ENCODE data around the gene LSAMP.

Gene LSAMP

DNA sequence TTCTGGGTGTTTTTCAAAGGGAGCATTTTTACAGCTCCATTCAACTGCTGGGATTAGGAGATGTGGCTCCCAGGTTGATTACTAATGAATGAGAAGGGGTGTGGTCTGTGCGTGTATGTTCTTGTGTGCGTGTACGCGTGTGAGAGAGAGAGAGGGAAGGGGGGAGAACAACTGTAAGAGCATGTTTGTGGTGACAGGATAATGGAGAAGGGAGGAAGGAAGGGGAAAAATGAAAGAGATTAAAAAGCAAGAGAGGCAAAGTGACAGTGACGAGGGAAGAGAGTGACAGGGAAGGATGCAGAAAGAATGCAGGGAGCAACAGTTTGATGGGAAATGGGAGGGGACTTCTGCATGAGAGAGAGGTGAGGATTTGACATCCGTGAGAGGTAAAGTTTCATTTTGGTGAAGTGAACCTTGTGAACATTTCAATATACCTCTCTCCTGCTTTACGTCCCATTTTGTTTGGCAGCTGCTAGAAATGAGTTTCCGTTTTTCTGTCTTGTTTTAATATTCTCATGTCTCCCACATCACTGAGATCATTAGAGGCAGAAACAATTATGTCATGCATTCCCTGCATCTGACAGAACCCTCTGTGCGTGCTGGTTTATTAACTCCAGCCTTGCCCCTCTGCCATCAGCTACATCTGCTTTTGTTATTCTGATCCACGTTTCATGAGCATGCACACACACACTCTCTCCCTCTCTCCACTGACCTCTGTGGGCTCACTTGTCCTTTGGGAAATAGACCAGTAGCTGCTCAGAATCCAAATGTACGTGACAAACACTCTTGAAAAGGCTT, 660.3 kb downstream of the LSAMP start (continued):
- TF ChIP-seq ZSCAN23 (tag by site-specific recombination; IDR thresholded peaks at IDR 0.05) (no peak), OVOL3 (tag by site-specific recombination; IDR thresholded peaks at IDR 0.05) (no peak), ZBTB7A (tag by site-specific recombination; IDR thresholded peaks at IDR 0.05; ENCODE audit: low read depth) (no peak), ZNF248 (tag by site-specific recombination; IDR thresholded peaks at IDR 0.05) (no peak), EGR2 (tag by site-specific recombination; IDR thresholded peaks at IDR 0.05; ENCODE audit: low read depth) (no peak), FEZF1 (tag by site-specific recombination; IDR thresholded peaks at IDR 0.05) (no peak), ZNF549 (tag by site-specific recombination; IDR thresholded peaks at IDR 0.05) (no peak), HOXD13 (CRISPR knock-in tag; IDR thresholded peaks at IDR 0.05; ENCODE audit: borderline replicate concordance) (no peak), ZNF529 (tag by site-specific recombination; IDR thresholded peaks at IDR 0.05; ENCODE audit: insufficient replicate concordance) (no peak), OSR2 (tag by site-specific recombination; IDR thresholded peaks at IDR 0.05) (0 out of 2 replicates have a peak, but pooled peaks have one; percentile 27), MEIS1 (CRISPR knock-in tag; IDR thresholded peaks at IDR 0.05; ENCODE audit: borderline replicate concordance) (no peak), ZNF140 (tag by site-specific recombination; IDR thresholded peaks at IDR 0.05) (no peak), ZSCAN5A (tag by site-specific recombination; IDR thresholded peaks at IDR 0.05) (no peak), BCL11B (tag by site-specific recombination; IDR thresholded peaks at IDR 0.05; ENCODE audit: low read depth) (no peak), ZNF362 (tag by site-specific recombination; IDR thresholded peaks at IDR 0.05) (no peak), ZNF341 (tag by site-specific recombination; IDR thresholded peaks at IDR 0.05; ENCODE audit: low read depth) (peak; percentile 58), KLF16 (tag by site-specific recombination; IDR thresholded peaks at IDR 0.05) (no peak), ZNF785 (tag by site-specific recombination; IDR thresholded peaks at IDR 0.05) (no peak), ZNF138 (tag by site-specific recombination; IDR thresholded peaks at IDR 0.05; ENCODE audit: borderline replicate concordance) (no peak), ZNF530 (tag by site-specific recombination; IDR thresholded peaks at IDR 0.05; ENCODE audit: low read depth) (no peak), ZNF169 (tag by site-specific recombination; IDR thresholded peaks at IDR 0.05) (no peak), PRDM10 (tag by site-specific recombination; IDR thresholded peaks at IDR 0.05) (no peak), KLF7 (tag by site-specific recombination; IDR thresholded peaks at IDR 0.05; ENCODE audit: borderline replicate concordance) (no peak), ZNF555 (tag by site-specific recombination; conservative IDR thresholded peaks at IDR 0.05) (no peak), BCL11A (tag by site-specific recombination; IDR thresholded peaks at IDR 0.05; ENCODE audit: low read depth) (no peak), ZNF292 (tag by site-specific recombination; IDR thresholded peaks at IDR 0.05; ENCODE audit: borderline replicate concordance, low read depth) (no peak), ZNF391 (tag by site-specific recombination; IDR thresholded peaks at IDR 0.05; ENCODE audit: borderline replicate concordance, low read depth) (no peak), GLI2 (tag by site-specific recombination; IDR thresholded peaks at IDR 0.05; ENCODE audit: borderline replicate concordance, low read depth) (no peak)
- TF ChIP-seq, protein P1, sequence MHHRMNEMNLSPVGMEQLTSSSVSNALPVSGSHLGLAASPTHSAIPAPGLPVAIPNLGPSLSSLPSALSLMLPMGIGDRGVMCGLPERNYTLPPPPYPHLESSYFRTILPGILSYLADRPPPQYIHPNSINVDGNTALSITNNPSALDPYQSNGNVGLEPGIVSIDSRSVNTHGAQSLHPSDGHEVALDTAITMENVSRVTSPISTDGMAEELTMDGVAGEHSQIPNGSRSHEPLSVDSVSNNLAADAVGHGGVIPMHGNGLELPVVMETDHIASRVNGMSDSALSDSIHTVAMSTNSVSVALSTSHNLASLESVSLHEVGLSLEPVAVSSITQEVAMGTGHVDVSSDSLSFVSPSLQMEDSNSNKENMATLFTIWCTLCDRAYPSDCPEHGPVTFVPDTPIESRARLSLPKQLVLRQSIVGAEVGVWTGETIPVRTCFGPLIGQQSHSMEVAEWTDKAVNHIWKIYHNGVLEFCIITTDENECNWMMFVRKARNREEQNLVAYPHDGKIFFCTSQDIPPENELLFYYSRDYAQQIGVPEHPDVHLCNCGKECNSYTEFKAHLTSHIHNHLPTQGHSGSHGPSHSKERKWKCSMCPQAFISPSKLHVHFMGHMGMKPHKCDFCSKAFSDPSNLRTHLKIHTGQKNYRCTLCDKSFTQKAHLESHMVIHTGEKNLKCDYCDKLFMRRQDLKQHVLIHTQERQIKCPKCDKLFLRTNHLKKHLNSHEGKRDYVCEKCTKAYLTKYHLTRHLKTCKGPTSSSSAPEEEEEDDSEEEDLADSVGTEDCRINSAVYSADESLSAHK (tag by site-specific recombination; IDR thresholded peaks at IDR 0.05) = no peak
- TF ChIP-seq, protein P2, sequence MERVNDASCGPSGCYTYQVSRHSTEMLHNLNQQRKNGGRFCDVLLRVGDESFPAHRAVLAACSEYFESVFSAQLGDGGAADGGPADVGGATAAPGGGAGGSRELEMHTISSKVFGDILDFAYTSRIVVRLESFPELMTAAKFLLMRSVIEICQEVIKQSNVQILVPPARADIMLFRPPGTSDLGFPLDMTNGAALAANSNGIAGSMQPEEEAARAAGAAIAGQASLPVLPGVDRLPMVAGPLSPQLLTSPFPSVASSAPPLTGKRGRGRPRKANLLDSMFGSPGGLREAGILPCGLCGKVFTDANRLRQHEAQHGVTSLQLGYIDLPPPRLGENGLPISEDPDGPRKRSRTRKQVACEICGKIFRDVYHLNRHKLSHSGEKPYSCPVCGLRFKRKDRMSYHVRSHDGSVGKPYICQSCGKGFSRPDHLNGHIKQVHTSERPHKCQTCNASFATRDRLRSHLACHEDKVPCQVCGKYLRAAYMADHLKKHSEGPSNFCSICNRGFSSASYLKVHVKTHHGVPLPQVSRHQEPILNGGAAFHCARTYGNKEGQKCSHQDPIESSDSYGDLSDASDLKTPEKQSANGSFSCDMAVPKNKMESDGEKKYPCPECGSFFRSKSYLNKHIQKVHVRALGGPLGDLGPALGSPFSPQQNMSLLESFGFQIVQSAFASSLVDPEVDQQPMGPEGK (tag by site-specific recombination; IDR thresholded peaks at IDR 0.05) = peak; percentile 54
